Astrocyte (in vitro differentiated cells and primary cell): ENCODE data around the gene CNOT4. TPM values are rescaled to one million over a fixed set of nuclear protein-coding genes. Genes with fewer than 3 reads are reported as not detected.

Experiments
- DNase-seq: peaks from one replicate; pipeline ENCODE4 v3.0.0-alpha.2; 2010; ENCODE audit warnings: low read depth
- FAIRE-seq: peaks from 2 replicates; lab custom pipeline; 2011; peaks lifted over from hg19 to GRCh38; lab: Jason Lieb, UNC
- H2AFZ ChIP-seq: 2 replicates; pipeline ENCODE4 v1.6.0; 2012; ENCODE audit warnings: low read depth, low read length, inconsistent platforms
- H3K27ac ChIP-seq: 2 replicates; pipeline ENCODE4 v1.5.1; 2011; ENCODE audit warnings: low read depth, low read length, inconsistent platforms
- H3K27me3 ChIP-seq: 2 replicates; pipeline ENCODE4 v1.6.0; 2011; ENCODE audit warnings: low read length, inconsistent platforms; ENCODE audit not compliant: insufficient read depth
- H3K36me3 ChIP-seq: 2 replicates; pipeline ENCODE4 v1.5.1; 2011; ENCODE audit warnings: low read length, inconsistent platforms; ENCODE audit not compliant: insufficient read depth
- H3K4me1 ChIP-seq: 2 replicates; pipeline ENCODE4 v1.5.1; 2011; ENCODE audit warnings: low read length, inconsistent platforms; ENCODE audit not compliant: insufficient read depth
- H3K4me2 ChIP-seq: 2 replicates; pipeline ENCODE4 v1.6.0; 2012; ENCODE audit warnings: low read length, inconsistent platforms
- H3K4me3 ChIP-seq: 2 replicates; pipeline ENCODE4 v1.5.1; 2011; ENCODE audit warnings: low read depth, mild to moderate bottlenecking, low read length, inconsistent platforms; ENCODE audit not compliant: insufficient read depth
- H3K79me2 ChIP-seq: 2 replicates; pipeline ENCODE4 v1.6.0; 2012; ENCODE audit warnings: mild to moderate bottlenecking, low read length, inconsistent platforms; ENCODE audit not compliant: insufficient read depth
- H3K9ac ChIP-seq: 2 replicates; pipeline ENCODE4 v1.6.0; 2012; ENCODE audit warnings: mild to moderate bottlenecking, low read length, inconsistent platforms
- H3K9me3 ChIP-seq: 2 replicates; pipeline ENCODE4 v1.5.1; 2012; ENCODE audit warnings: low read depth, mild to moderate bottlenecking, low read length, inconsistent platforms; ENCODE audit not compliant: insufficient read depth
- H4K20me1 ChIP-seq: 2 replicates; pipeline ENCODE4 v1.6.0; 2012; ENCODE audit warnings: low read length, inconsistent platforms; ENCODE audit not compliant: insufficient read depth
- H3K27ac Mint-ChIP-seq: one replicate; pipeline ENCODE4 v1.8.0; 2021; ENCODE audit warnings: mild to moderate bottlenecking, mixed read lengths; ENCODE audit not compliant: unreplicated experiment
- H3K27me3 Mint-ChIP-seq: one replicate; pipeline ENCODE4 v1.8.0; 2021; ENCODE audit warnings: low read depth, mixed read lengths; ENCODE audit not compliant: unreplicated experiment
- H3K36me3 Mint-ChIP-seq: one replicate; pipeline ENCODE4 v1.8.0; 2021; ENCODE audit warnings: low read depth, mixed read lengths; ENCODE audit not compliant: unreplicated experiment
- H3K4me1 Mint-ChIP-seq: one replicate; pipeline ENCODE4 v1.8.0; 2021; ENCODE audit warnings: low read depth, mixed read lengths; ENCODE audit not compliant: unreplicated experiment
- H3K4me3 Mint-ChIP-seq: one replicate; pipeline ENCODE4 v1.8.0; 2021; ENCODE audit warnings: mild to moderate bottlenecking, moderate library complexity, mixed read lengths; ENCODE audit not compliant: unreplicated experiment
- H3K9me3 Mint-ChIP-seq: one replicate; pipeline ENCODE4 v1.8.0; 2021; ENCODE audit warnings: mild to moderate bottlenecking, mixed read lengths; ENCODE audit not compliant: unreplicated experiment
- CTCF ChIP-seq: IDR thresholded peaks from 2 replicates; pipeline ENCODE4 v1.5.1; 2011; ENCODE audit warnings: low read depth, mild to moderate bottlenecking, inconsistent platforms, low read length, moderate library complexity; ENCODE audit not compliant: insufficient read depth
- EZH2 ChIP-seq: IDR thresholded peaks from 2 replicates; pipeline ENCODE4 v1.6.1; 2012; ENCODE audit warnings: mild to moderate bottlenecking, low read length, inconsistent platforms; ENCODE audit not compliant: insufficient read depth
- total RNA-seq: library from RNA; stranded (reverse); gene quantifications from 2 replicates; pipeline ENCODE4 v1.2.1, GENCODE V29; 2021

Gene CNOT4
- total RNA-seq, 1 donor from 2014 or later: 24.9 TPM

GRCh38 chr7:135382173-135382572 is 127.7 kb downstream of the CNOT4 start:
- H3K9me3 ChIP-seq: no peaks in the 10 kb centered on the region
- Mint-ChIP-seq H3K4me1 (peaks cover 5% of the 10 kb centered on the region), H3K27ac (no peak overlapping the region), H3K9me3 (no peaks in the 10 kb centered on the region), H3K27me3 (no peaks in the 10 kb centered on the region), H3K4me3 (no peak overlapping the region), H3K36me3 (no peaks in the 10 kb centered on the region)
- H2AFZ ChIP-seq: no peak overlapping the region
- H3K4me3 ChIP-seq: no peak overlapping the region
- H3K27ac ChIP-seq: no peak overlapping the region
- FAIRE-seq (no peak), DNase-seq (no peak)
- H3K79me2 ChIP-seq: no peaks in the 10 kb centered on the region
- TF ChIP-seq EZH2 (no peak), CTCF (no peak)
- no peak overlapping the region for H3K4me2 ChIP-seq
- H3K36me3 ChIP-seq: no peaks in the 10 kb centered on the region
- H3K9ac ChIP-seq: no peak overlapping the region
- H3K4me1 ChIP-seq: no peaks in the 10 kb centered on the region
- H4K20me1 ChIP-seq: peaks cover 29% of the 10 kb centered on the region
- H3K27me3 ChIP-seq: no peaks in the 10 kb centered on the region

GRCh38 chr7:135381369-135381768 is 128.5 kb downstream of the CNOT4 start:
- H3K4me3 ChIP-seq: no peak overlapping the region
- H3K36me3 ChIP-seq: no peaks in the 10 kb centered on the region
- H3K36me3 Mint-ChIP-seq: no peaks in the 10 kb centered on the region
- no peaks in the 10 kb centered on the region for H3K27me3 Mint-ChIP-seq
- H3K4me1 ChIP-seq: no peaks in the 10 kb centered on the region
- FAIRE-seq (no peak), DNase-seq (no peak)
- H3K9me3 ChIP-seq: no peaks in the 10 kb centered on the region
- H3K4me1 Mint-ChIP-seq: peaks cover 1% of the 10 kb centered on the region
- no peak overlapping the region for H2AFZ ChIP-seq
- H3K27ac ChIP-seq: no peak overlapping the region
- H3K79me2 ChIP-seq: no peaks in the 10 kb centered on the region
- no peak overlapping the region for H3K27ac Mint-ChIP-seq
- no peak overlapping the region for H3K4me2 ChIP-seq
- TF ChIP-seq EZH2 (no peak), CTCF (no peak)
- no peaks in the 10 kb centered on the region for H3K9me3 Mint-ChIP-seq
- no peak overlapping the region for H3K4me3 Mint-ChIP-seq
- no peaks in the 10 kb centered on the region for H3K27me3 ChIP-seq
- no peak overlapping the region for H3K9ac ChIP-seq
- H4K20me1 ChIP-seq: peaks cover 25% of the 10 kb centered on the region

GRCh38 chr7:135380351-135380750 is 129.6 kb downstream of the CNOT4 start:
- Mint-ChIP-seq H3K27me3 (no peaks in the 10 kb centered on the region), H3K27ac (no peak overlapping the region), H3K4me1 (no peaks in the 10 kb centered on the region), H3K36me3 (no peaks in the 10 kb centered on the region), H3K9me3 (no peaks in the 10 kb centered on the region), H3K4me3 (no peak overlapping the region)
- Histone ChIP-seq H3K4me2 (no peak overlapping the region), H4K20me1 (peaks cover 23% of the 10 kb centered on the region), H3K36me3 (no peaks in the 10 kb centered on the region), H3K79me2 (no peaks in the 10 kb centered on the region), H3K4me1 (no peaks in the 10 kb centered on the region), H3K9me3 (no peaks in the 10 kb centered on the region), H2AFZ (no peak overlapping the region), H3K27me3 (no peaks in the 10 kb centered on the region), H3K9ac (no peak overlapping the region), H3K27ac (no peak overlapping the region), H3K4me3 (no peak overlapping the region)
- no peak for TF ChIP-seq CTCF
- no peak for TF ChIP-seq EZH2
- FAIRE-seq (no peak), DNase-seq (no peak)
